CD8-positive, alpha-beta memory T cell (primary cell): Measurements from ENCODE around the gene CDH23. TPM values are rescaled to one million over a fixed set of nuclear protein-coding genes. Genes with fewer than 3 reads are reported as not detected.

Experiments used
- CTCF ChIA-PET: fragments of 350-600 bp; sonication (Branson Sonifier 250); formaldehyde crosslinking; loops from one replicate; lab custom pipeline; 2021; ENCODE audit warnings: antibody characterized with exemption; lab: Charles Lee
- POLR2A ChIA-PET: fragments of 350-600 bp; sonication (Branson Sonifier 250); formaldehyde crosslinking; loops from one replicate; lab custom pipeline; 2021; ENCODE audit warnings: antibody characterized with exemption; lab: Charles Lee
- DNase-seq, 5 donors: peaks; one replicate each; pipeline versions ENCODE4 v3.0.0 to v3.0.0-alpha.2; 2020 to 2022; ENCODE audit warnings: mixed read lengths in 1 of 5
- H3K27ac ChIP-seq: one replicate; pipeline ENCODE4 v1.7.0; 2013; ENCODE audit warnings: low read depth, mild to moderate bottlenecking, low read length, moderate library complexity
- H3K27me3 ChIP-seq: 2 replicates; pipeline ENCODE4 v1.7.0; 2013; ENCODE audit warnings: low read length, mild to moderate bottlenecking; ENCODE audit not compliant: insufficient read depth, poor library complexity, severe bottlenecking
- H3K36me3 ChIP-seq: 2 replicates; pipeline ENCODE4 v1.7.0; 2013; ENCODE audit warnings: mild to moderate bottlenecking, low read length, moderate library complexity; ENCODE audit not compliant: insufficient read depth
- H3K4me1 ChIP-seq: 2 replicates; pipeline ENCODE4 v1.7.0; 2013; ENCODE audit warnings: mild to moderate bottlenecking, low read length, moderate library complexity; ENCODE audit not compliant: insufficient read depth
- H3K4me3 ChIP-seq: 2 replicates; pipeline ENCODE4 v1.7.0; 2013; ENCODE audit warnings: mild to moderate bottlenecking, low read length
- H3K9me3 ChIP-seq: 2 replicates; pipeline ENCODE4 v1.7.0; 2013; ENCODE audit warnings: mild to moderate bottlenecking, low read length
- H3K27ac Mint-ChIP-seq, 8 donors: one replicate each; pipeline ENCODE4 v1.8.0; 2020 to 2021; ENCODE audit warnings: mixed read lengths in 8 of 8, mild to moderate bottlenecking in 6 of 8, inconsistent platforms in 3 of 8, moderate library complexity in 3 of 8
- H3K27me3 Mint-ChIP-seq, 2 donors: one replicate each; pipeline ENCODE4 v1.8.0; 2020 to 2021; ENCODE audit warnings: mixed read lengths in 2 of 2, mild to moderate bottlenecking in 1 of 2, moderate library complexity in 1 of 2
- H3K36me3 Mint-ChIP-seq, 3 donors: one replicate each; pipeline ENCODE4 v1.8.0; 2020 to 2021; ENCODE audit warnings: mixed read lengths in 3 of 3, inconsistent platforms in 1 of 3, mild to moderate bottlenecking in 1 of 3
- H3K4me1 Mint-ChIP-seq, 3 donors: one replicate each; pipeline ENCODE4 v1.8.0; 2020 to 2021; ENCODE audit warnings: mixed read lengths in 3 of 3, inconsistent platforms in 1 of 3, mild to moderate bottlenecking in 1 of 3
- H3K4me3 Mint-ChIP-seq, 7 donors: one replicate each; pipeline ENCODE4 v1.8.0; 2020 to 2021; ENCODE audit warnings: mixed read lengths in 7 of 7, mild to moderate bottlenecking in 6 of 7, moderate library complexity in 4 of 7, inconsistent platforms in 2 of 7
- H3K9me3 Mint-ChIP-seq, 5 donors: one replicate each; pipeline ENCODE4 v1.8.0; 2020 to 2022; ENCODE audit warnings: mixed read lengths in 5 of 5, mild to moderate bottlenecking in 3 of 5, moderate library complexity in 2 of 5, inconsistent platforms in 1 of 5
- polyA plus RNA-seq: library from polyadenylated mRNA; unstranded; fragments of 300-500 nt; fragmentation: Illumina TruSeq; gene quantifications from one replicate; pipeline ENCODE4 v1.2.3, GENCODE V29; 2021
- total RNA-seq, 2 experiments: library from RNA; stranded (reverse); gene quantifications; one replicate each; pipeline ENCODE4 v1.2.3, GENCODE V29; 2021

CDH23 gene
- total and polyA plus RNA-seq, 3 experiments from 2014 or later, result 0.74 to 2.0 (median 0.78) TPM

DNA sequence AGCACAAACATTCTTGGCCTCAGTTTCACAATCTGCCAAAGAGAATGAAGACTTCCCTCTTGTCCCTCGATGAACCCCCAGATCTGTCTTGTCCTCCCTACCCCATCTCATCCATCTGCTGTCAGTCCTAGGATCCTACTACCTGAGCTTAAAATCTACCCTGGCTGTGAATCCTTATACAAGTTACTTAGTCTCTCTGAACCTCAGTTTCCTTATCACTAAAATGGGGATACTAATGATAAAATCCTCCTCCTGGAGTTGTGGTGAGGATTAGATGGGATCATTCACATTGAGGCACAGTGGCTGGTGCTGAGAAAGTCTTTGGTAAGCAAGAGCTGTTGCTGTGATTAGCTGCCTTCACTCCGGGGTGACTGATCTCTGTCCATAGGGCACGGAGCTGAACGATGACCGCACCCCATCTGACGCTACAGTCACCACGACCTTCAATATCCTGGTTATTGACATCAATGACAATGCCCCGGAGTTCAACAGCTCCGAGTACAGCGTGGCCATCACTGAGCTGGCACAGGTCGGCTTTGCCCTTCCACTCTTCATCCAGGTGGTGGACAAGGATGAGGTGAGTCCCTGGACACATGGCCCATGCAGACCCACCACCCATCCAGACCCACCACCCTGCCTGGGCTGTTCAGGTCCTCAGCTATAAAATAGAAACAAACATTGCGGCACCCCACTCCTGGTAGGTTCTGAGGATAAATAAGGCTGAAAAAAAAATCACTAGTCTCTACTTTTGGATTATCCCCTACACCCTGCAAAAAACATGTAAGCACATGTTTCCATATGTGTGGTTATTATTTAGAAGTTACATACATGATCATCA lies 220.3 kb downstream of the CDH23 start:
- DNase-seq, result no peak
- Mint-ChIP-seq H3K4me3 (no peak overlapping the region), H3K27me3 (peaks cover 7 to 9% of the 10 kb centered on the region in 2 donors), H3K27ac (no peak overlapping the region), H3K36me3 (no peaks in the 10 kb centered on the region), H3K9me3 (no peaks in the 10 kb centered on the region), H3K4me1 (no peaks in the 10 kb centered on the region)
- ChIA-PET POLR2A (no interaction called here), CTCF (no interaction called here)
- no peaks in the 10 kb centered on the region for H3K27me3 ChIP-seq
- no peaks in the 10 kb centered on the region for H3K36me3 ChIP-seq
- no peak overlapping the region for H3K27ac ChIP-seq
- H3K4me3 ChIP-seq, result no peak overlapping the region
- no peaks in the 10 kb centered on the region for H3K4me1 ChIP-seq
- no peaks in the 10 kb centered on the region for H3K9me3 ChIP-seq

DNA sequence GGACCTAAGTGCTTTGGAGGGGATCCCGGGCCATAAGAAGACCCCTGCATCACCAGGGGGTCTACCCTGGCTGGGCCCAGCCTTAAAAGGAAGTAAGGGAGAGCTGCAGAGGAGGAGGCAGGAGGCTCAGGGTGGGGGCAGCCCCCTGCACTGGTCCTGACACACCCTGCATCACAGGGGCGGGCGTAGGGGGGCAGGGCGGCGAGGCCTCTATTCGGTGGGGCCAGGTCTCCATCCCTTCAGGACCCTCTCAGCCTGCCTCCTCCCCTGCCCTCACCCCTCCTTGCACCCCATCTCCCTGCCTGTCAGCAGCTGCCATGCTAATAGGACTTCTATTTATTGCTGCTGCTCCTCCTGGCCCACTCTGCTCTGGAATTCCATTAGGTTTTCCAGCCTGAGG lies 221.5 kb downstream of the CDH23 start:
- H3K27ac Mint-ChIP-seq, result no peak overlapping the region
- H3K4me1 Mint-ChIP-seq, result no peaks in the 10 kb centered on the region
- Histone ChIP-seq H3K4me1 (no peaks in the 10 kb centered on the region), H3K9me3 (no peaks in the 10 kb centered on the region), H3K27me3 (no peaks in the 10 kb centered on the region), H3K36me3 (no peaks in the 10 kb centered on the region), H3K4me3 (no peak overlapping the region), H3K27ac (no peak overlapping the region)
- H3K4me3 Mint-ChIP-seq, result no peak overlapping the region
- no peaks in the 10 kb centered on the region for H3K36me3 Mint-ChIP-seq
- H3K27me3 Mint-ChIP-seq, result peaks cover 7 to 10% of the 10 kb centered on the region in 2 donors
- ChIA-PET CTCF (no interaction called here), POLR2A (no interaction called here)
- DNase-seq, result no peak
- no peaks in the 10 kb centered on the region for H3K9me3 Mint-ChIP-seq

- H3K9me3 ChIP-seq, result no peaks in the 10 kb centered on the region
- no peak overlapping the region for H3K27ac ChIP-seq
- POLR2A ChIA-PET, result no interaction called here
- DNase-seq, result no peak
- H3K4me1 ChIP-seq, result no peaks in the 10 kb centered on the region
- no peak overlapping the region for H3K4me3 Mint-ChIP-seq
- H3K27me3 Mint-ChIP-seq, result peaks cover 7 to 10% of the 10 kb centered on the region in 2 donors
- H3K4me1 Mint-ChIP-seq, result no peaks in the 10 kb centered on the region
- H3K36me3 Mint-ChIP-seq, result no peaks in the 10 kb centered on the region
- H3K36me3 ChIP-seq, result no peaks in the 10 kb centered on the region
- no peak overlapping the region for H3K27ac Mint-ChIP-seq
- CTCF ChIA-PET, result no interaction called here
- no peaks in the 10 kb centered on the region for H3K27me3 ChIP-seq
- H3K9me3 Mint-ChIP-seq, result no peaks in the 10 kb centered on the region
- H3K4me3 ChIP-seq, result no peak overlapping the region
These were observed 221.9 kb downstream of the CDH23 start for GRCh38 chr10:71618598-71618997.

DNA sequence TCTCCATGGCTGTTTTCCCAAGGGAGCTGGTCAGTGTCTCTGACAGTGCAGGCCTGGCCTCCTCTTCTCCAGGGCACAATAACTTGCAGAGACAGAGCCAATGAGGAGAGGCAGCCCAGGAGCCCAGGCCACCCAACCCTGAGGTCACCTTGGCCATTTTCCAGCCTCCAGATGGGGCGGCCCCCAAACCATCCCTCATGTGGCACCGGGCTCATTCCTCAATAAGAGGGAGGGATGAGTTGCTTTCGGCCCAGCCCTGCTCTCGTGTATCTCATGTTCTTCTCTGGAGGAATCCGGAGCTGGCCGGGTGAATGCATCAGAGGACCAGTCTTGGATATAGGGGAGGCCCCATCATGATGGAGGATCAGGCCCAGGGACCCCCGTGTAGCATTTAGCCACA lies 223.9 kb downstream of the CDH23 start:
- Histone ChIP-seq H3K27me3 (no peaks in the 10 kb centered on the region), H3K36me3 (no peaks in the 10 kb centered on the region), H3K4me1 (no peaks in the 10 kb centered on the region), H3K9me3 (no peaks in the 10 kb centered on the region), H3K27ac (no peak overlapping the region), H3K4me3 (no peak overlapping the region)
- Mint-ChIP-seq H3K4me3 (no peak overlapping the region), H3K27me3 (peaks cover 7 to 10% of the 10 kb centered on the region in 2 donors), H3K36me3 (no peaks in the 10 kb centered on the region), H3K4me1 (no peaks in the 10 kb centered on the region), H3K9me3 (no peaks in the 10 kb centered on the region), H3K27ac (no peak overlapping the region)
- CTCF ChIA-PET, result no interaction called here
- no peak for DNase-seq
- POLR2A ChIA-PET, result no interaction called here

DNA sequence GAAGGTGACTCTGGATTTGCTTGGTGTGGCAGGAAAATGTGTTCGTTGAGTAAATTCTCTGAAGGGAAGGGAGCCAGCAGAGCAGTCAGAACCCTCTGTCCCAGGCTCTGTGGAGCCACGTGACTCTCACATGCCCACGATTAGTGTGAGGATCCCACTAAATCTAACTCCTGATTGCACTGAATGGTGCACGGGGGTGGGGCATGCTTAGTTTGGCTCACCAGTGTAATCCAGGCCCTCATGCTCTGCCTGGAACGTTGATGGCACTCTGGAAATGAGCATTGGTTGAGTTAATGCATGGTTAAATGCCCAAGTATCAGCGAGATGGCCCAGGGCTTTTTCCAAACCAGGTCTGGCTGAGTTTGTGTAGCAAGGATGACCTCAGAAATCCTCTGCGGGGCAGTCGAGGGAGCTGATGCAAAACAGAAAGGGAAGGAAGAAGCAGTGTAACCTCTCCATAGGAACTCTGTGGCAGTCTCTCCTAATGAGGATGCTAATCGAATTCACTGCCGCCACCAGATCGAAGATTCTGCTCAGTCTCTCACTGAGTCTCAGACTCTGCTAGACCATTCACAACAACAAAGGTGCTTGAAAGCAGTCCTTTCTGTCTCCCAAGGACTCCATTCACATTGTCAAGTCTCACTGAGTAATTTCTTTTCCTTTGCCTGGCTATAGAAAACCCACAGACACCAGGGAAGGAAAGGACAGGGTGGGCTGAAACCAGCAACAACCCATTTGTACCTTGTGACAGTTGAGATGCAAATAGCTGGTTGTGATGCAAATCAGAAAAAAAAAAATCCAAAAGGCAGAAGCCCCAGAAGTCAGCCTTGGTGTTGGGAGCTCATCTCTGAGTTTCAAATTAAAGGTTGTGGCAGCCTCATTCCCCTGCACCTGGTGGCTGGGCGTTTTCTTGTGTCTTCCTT lies 224.8 kb downstream of the CDH23 start:
- Mint-ChIP-seq H3K4me1 (no peaks in the 10 kb centered on the region), H3K27ac (no peak overlapping the region), H3K4me3 (no peak overlapping the region), H3K27me3 (peaks cover 9 to 10% of the 10 kb centered on the region in 2 donors), H3K9me3 (no peaks in the 10 kb centered on the region), H3K36me3 (no peaks in the 10 kb centered on the region)
- Histone ChIP-seq H3K9me3 (no peaks in the 10 kb centered on the region), H3K36me3 (no peaks in the 10 kb centered on the region), H3K27me3 (no peaks in the 10 kb centered on the region), H3K4me3 (no peak overlapping the region), H3K4me1 (no peaks in the 10 kb centered on the region), H3K27ac (no peak overlapping the region)
- POLR2A ChIA-PET, result interaction anchor here (0.7 kb wide), 1 partner anchor 182 kb away, joined by 3 read pairs; no protein-coding TSS in a partner anchor
- DNase-seq, result no peak
- CTCF ChIA-PET, result no interaction called here

DNA sequence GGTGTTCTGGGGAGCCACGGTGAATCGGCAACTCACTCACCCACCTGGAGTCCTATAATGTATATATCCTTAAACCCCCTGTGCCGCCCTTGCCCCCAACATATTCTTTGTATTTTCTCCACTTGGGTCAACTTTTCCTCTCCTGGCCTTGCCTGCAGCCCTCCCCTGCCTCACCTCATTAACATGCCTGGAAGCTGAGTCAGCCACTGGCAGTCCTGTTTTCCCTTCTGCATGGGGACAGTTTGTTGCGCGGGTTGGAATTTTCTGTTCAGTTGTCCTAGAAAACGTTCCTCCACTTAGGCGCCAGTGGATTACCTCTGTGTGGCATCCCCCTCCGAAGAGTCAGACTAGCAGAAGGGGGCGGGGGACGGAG lies 225.4 kb downstream of the CDH23 start:
- Mint-ChIP-seq H3K36me3 (no peaks in the 10 kb centered on the region), H3K4me3 (no peak overlapping the region), H3K27ac (no peak overlapping the region), H3K4me1 (no peaks in the 10 kb centered on the region), H3K9me3 (no peaks in the 10 kb centered on the region), H3K27me3 (peaks cover 10% of the 10 kb centered on the region in 2 donors)
- H3K9me3 ChIP-seq, result no peaks in the 10 kb centered on the region
- no peaks in the 10 kb centered on the region for H3K36me3 ChIP-seq
- no peak overlapping the region for H3K4me3 ChIP-seq
- no peak overlapping the region for H3K27ac ChIP-seq
- ChIA-PET CTCF (no interaction called here), POLR2A (interaction anchor here (0.7 kb wide), 1 partner anchor 181 kb away, joined by 3 read pairs; no protein-coding TSS in a partner anchor)
- H3K4me1 ChIP-seq, result no peaks in the 10 kb centered on the region
- no peaks in the 10 kb centered on the region for H3K27me3 ChIP-seq
- no peak for DNase-seq

DNA sequence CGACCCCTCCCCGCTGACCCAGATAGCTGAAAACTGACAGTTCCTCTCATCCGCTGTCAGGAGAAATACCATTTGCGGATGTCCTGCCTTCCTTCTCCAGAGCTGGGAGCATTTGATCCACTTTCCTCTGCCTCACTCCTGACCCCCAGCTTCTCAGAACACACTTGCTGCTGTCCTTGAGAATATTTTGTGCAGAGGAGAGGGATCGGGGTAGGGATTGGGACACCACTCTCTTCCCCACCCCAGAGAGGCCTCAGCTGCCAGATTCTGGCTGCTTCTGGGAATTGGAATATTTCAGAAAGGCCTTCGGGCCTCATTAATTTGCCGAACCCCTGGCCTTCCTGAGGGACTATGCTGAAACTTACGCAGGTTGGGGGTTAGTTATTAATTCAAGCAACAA lies 225.9 kb downstream of the CDH23 start:
- no peaks in the 10 kb centered on the region for H3K9me3 Mint-ChIP-seq
- H3K36me3 Mint-ChIP-seq, result no peaks in the 10 kb centered on the region
- no peak overlapping the region for H3K4me3 Mint-ChIP-seq
- Histone ChIP-seq H3K27me3 (no peaks in the 10 kb centered on the region), H3K27ac (no peak overlapping the region), H3K4me1 (no peaks in the 10 kb centered on the region), H3K9me3 (no peaks in the 10 kb centered on the region), H3K4me3 (no peak overlapping the region), H3K36me3 (no peaks in the 10 kb centered on the region)
- DNase-seq, result no peak
- H3K27me3 Mint-ChIP-seq, result peaks cover 10 to 12% of the 10 kb centered on the region in 2 donors
- H3K4me1 Mint-ChIP-seq, result no peaks in the 10 kb centered on the region
- ChIA-PET CTCF (no interaction called here), POLR2A (no interaction called here)
- peak overlapping the region in 1 of 8 donors; percentile 14 for H3K27ac Mint-ChIP-seq
